Measurements from ENCODE around the gene BTBD9. TPM values are rescaled to one million over a fixed set of nuclear protein-coding genes. Genes with fewer than 3 reads are reported as not detected.

Gene BTBD9
- polyA plus RNA-seq, 1 donor (not counting 4 experiments of a cell fraction or from before 2014, with no cell fraction given) = 6.8 TPM

DNA sequence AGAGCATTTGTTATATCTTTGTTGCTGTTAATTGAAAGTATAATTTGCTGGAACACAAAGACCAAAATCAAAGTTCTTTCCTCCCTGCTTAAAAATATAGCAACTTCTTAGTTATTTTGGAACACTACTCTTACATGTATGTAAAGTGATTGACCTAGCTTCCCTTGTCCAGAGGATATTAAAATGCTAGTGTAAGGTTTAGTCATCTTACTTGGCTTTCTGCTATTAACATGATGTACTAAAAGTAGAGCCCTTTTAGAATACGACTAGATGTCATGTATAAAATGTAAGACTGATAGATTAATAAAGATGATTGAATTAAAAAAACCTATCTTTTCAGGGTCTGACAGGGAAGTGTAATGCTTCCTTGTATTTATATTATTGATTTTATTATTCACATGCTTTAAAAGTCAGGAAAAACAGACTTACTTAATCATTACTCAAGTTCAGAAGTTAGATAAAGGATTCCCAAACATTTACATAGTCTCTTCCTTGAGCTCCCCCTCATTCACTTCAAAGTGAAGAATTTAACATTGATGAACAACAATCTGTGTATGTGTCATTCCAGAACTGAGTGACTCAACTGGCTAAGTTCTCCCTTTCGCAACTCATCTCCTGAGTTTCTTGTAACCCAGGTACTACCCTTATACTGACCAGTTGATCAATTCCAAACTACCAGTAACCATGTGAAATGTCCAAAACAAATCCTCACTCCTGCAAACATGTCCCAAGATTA lies 50.9 kb downstream of the BTBD9 start:
- no peak for DNase-seq (ENCODE audit: low read depth, low spot score)
- H3K4me3 ChIP-seq (ENCODE audit: control insufficient read depth in 2 of 3, extremely low read depth in 1 of 3, insufficient read depth in 2 of 3, low read depth in 1 of 3, low read length in 3 of 3) = no peak overlapping the region

DNA sequence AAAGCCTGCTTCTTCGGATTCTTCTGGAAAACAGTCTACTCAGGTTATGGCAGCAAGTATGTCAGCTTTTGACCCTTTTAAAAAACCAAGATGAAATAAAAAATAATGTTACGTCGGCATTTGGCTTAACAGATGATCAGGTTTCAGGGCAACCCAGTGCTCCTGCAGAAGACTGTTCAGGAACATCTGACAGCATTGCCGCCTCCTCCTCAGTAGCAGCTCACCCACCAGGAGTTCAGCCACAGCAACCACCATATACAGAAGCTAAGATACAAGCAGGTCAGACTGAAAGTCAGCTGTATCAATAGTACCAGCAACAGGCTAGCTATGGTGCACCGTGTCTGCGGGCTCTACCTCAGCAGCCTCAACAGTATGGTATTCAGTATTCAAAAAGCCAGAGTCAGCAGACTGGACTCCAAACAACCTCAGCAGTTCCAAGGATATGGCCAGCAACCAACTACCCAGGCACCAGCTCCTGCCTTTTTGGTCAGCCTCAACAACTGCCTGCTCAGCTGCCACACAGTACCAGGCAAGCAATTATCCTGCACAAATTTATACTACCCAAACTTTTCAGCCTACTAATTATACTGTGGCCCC lies 51.9 kb downstream of the BTBD9 start:
- dilution Hi-C loops (cut with MboI; ENCODE audit: extremely low pct_ligation_motif_present, low sequenced_read_pairs) = no loop called here
- no peaks in the 10 kb centered on the region for H3K79me2 ChIP-seq (ENCODE audit: control insufficient read depth, insufficient read depth, low read length)
- H3K9me3 ChIP-seq (ENCODE audit: control insufficient read depth, low read depth, low read length) = no peaks in the 10 kb centered on the region
- peaks cover 4% of the 10 kb centered on the region for H3K4me1 ChIP-seq (ENCODE audit: control insufficient read depth, extremely low read depth, insufficient read depth, low read length)
- H4K20me1 ChIP-seq (ENCODE audit: control insufficient read depth, extremely low read depth, insufficient read depth, low read length) = no peaks in the 10 kb centered on the region
- DNase-seq (ENCODE audit: low read depth, low spot score) (no peak), FAIRE-seq (no peak)
- H3K9me1 ChIP-seq (ENCODE audit: control insufficient read depth, extremely low read depth, insufficient read depth, low read length) = no peaks in the 10 kb centered on the region
- no peak overlapping the region for H3K27ac ChIP-seq (ENCODE audit: control insufficient read depth, insufficient read depth, low read length)
- no peaks in the 10 kb centered on the region for H3K27me3 ChIP-seq (ENCODE audit: control insufficient read depth, extremely low read depth, insufficient read depth, low read length)
- peaks cover 3 to 6% of the 10 kb centered on the region in 2 experiments for H3K36me3 ChIP-seq (ENCODE audit: control insufficient read depth in 2 of 2, extremely low read depth in 1 of 2, insufficient read depth in 2 of 2, low read length in 2 of 2)
- H3K9ac ChIP-seq (ENCODE audit: control insufficient read depth, extremely low read depth, insufficient read depth, low read length) = no peak overlapping the region
- H3K4me2 ChIP-seq (ENCODE audit: control insufficient read depth, extremely low read depth, insufficient read depth, low read depth, low read length) = no peak overlapping the region
- no peak overlapping the region for H3K4me3 ChIP-seq (ENCODE audit: control insufficient read depth in 2 of 3, extremely low read depth in 1 of 3, insufficient read depth in 2 of 3, low read depth in 1 of 3, low read length in 3 of 3)
- H2AFZ ChIP-seq (ENCODE audit: control insufficient read depth, low read length) = no peak overlapping the region
- TF ChIP-seq EZH2 (IDR thresholded peaks at IDR 0.05; ENCODE audit: low read length) = no peak
- TF ChIP-seq, protein P1, sequence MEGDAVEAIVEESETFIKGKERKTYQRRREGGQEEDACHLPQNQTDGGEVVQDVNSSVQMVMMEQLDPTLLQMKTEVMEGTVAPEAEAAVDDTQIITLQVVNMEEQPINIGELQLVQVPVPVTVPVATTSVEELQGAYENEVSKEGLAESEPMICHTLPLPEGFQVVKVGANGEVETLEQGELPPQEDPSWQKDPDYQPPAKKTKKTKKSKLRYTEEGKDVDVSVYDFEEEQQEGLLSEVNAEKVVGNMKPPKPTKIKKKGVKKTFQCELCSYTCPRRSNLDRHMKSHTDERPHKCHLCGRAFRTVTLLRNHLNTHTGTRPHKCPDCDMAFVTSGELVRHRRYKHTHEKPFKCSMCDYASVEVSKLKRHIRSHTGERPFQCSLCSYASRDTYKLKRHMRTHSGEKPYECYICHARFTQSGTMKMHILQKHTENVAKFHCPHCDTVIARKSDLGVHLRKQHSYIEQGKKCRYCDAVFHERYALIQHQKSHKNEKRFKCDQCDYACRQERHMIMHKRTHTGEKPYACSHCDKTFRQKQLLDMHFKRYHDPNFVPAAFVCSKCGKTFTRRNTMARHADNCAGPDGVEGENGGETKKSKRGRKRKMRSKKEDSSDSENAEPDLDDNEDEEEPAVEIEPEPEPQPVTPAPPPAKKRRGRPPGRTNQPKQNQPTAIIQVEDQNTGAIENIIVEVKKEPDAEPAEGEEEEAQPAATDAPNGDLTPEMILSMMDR (optimal IDR thresholded peaks at IDR 0.05 in 1 of 3, IDR thresholded peaks at IDR 0.05 in 1 of 3, conservative IDR thresholded peaks at IDR 0.05 in 1 of 3; ENCODE audit: extremely low read depth in 1 of 3, insufficient read depth in 2 of 3, low read length in 3 of 3) = no peak

More for the DNA sequence above, 50.9 kb downstream of the BTBD9 start:
- Histone ChIP-seq H2AFZ (ENCODE audit: control insufficient read depth, low read length) (no peak overlapping the region), H3K79me2 (ENCODE audit: control insufficient read depth, insufficient read depth, low read length) (no peaks in the 10 kb centered on the region), H3K27me3 (ENCODE audit: control insufficient read depth, extremely low read depth, insufficient read depth, low read length) (no peaks in the 10 kb centered on the region), H3K27ac (ENCODE audit: control insufficient read depth, insufficient read depth, low read length) (no peak overlapping the region), H3K9me3 (ENCODE audit: control insufficient read depth, low read depth, low read length) (no peaks in the 10 kb centered on the region), H3K4me1 (ENCODE audit: control insufficient read depth, extremely low read depth, insufficient read depth, low read length) (peaks cover 4% of the 10 kb centered on the region), H3K4me2 (ENCODE audit: control insufficient read depth, extremely low read depth, insufficient read depth, low read depth, low read length) (no peak overlapping the region), H3K36me3 (ENCODE audit: control insufficient read depth in 2 of 2, extremely low read depth in 1 of 2, insufficient read depth in 2 of 2, low read length in 2 of 2) (peaks cover 3 to 6% of the 10 kb centered on the region in 2 experiments), H3K9me1 (ENCODE audit: control insufficient read depth, extremely low read depth, insufficient read depth, low read length) (no peaks in the 10 kb centered on the region), H3K9ac (ENCODE audit: control insufficient read depth, extremely low read depth, insufficient read depth, low read length) (no peak overlapping the region), H4K20me1 (ENCODE audit: control insufficient read depth, extremely low read depth, insufficient read depth, low read length) (no peaks in the 10 kb centered on the region)
- peak; percentile 61 for FAIRE-seq
- TF ChIP-seq EZH2 (IDR thresholded peaks at IDR 0.05; ENCODE audit: low read length) = no peak
- TF ChIP-seq, protein P1 (optimal IDR thresholded peaks at IDR 0.05 in 1 of 3, IDR thresholded peaks at IDR 0.05 in 1 of 3, conservative IDR thresholded peaks at IDR 0.05 in 1 of 3; ENCODE audit: extremely low read depth in 1 of 3, insufficient read depth in 2 of 3, low read length in 3 of 3) = no peak
- dilution Hi-C loops (cut with MboI; ENCODE audit: extremely low pct_ligation_motif_present, low sequenced_read_pairs) = no loop called here
